GM18870 (cell line): ENCODE measurements around the gene PTPRO.

Experiments used
- ATAC-seq: cut with Tn5 transposase; IDR thresholded peaks from one replicate; pipeline ENCODE4 v1.9.1; 2021; ENCODE audit warnings: moderate library complexity; ENCODE audit not compliant: unreplicated experiment

The PTPRO gene

DNA sequence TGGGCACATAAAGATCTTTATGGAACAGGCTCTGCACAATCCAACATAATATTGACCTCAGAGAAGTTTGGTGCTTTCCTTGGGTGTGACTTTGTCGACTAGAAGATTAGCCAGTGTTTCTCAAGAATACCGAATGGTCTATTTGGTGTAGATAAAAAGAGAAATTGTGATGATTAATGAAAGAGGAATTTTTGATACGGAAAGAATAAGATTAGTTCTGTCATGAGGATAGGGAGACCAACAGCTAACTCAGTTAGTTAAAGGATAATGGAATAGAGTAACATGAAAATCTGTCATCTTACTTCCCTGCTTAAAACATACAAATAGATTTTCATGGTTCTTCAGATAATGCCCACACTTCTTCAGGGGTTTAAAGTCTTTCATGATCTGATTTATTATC is 24.2 kb downstream of the PTPRO start:
- ATAC-seq: no peak

DNA sequence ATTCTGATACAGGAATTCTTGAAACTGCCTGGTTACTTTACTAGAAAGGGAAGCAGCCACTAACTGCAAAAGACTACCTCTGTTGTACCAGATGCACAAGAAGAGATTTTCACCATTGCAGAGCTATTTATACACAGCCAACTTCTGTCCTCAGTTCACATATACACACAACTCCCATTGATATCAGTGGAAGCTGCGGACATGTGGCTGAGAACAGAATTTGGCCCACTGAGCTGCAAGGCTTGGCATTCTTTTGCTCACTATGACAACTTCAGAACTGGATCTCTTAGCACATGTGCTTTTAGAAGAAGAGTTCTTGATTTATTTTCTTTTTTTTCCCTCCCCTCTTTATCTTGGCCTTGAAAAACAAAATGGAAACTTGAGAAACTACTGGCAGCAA is 28.3 kb downstream of the PTPRO start:
- ATAC-seq: no peak

DNA sequence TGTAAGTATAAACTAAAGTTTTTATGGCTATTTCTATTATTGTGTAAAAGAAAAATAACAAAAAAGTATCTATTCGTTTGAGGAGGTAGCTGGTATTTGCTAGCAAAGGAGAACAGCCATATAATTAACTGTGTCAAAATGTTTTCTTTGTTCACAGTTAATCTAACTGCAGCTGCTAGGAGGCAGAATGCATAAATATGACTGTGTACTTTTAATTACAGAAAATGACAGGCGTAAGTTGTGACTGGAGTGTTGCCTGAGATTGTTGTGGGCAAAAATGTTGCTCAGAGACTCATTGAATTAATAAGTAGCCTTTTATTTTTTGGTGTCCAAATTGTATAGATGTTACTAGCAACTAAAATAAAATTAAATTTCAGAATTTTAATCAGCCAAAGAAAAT is 33.5 kb downstream of the PTPRO start:
- ATAC-seq: no peak

DNA sequence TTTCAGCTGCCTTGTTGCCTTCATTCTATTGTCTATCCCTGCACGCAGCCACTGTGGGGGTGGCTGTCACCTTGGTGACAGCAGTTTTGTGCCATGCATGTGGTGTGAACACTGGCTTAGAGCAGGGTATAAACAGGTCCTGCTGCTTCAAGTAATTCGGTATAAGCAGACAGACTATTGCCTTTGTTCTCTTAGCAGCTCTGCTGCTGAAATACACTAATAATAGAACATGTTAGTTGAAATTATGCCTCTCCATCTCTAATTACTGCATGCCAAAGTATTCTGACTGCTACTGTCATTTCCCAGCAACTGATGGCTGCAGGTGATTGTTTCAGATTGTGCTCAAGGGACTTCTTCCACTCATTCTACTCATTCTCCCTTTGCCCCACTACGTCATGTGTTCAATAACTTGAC is 34.6 kb downstream of the PTPRO start:
- no peak for ATAC-seq

DNA sequence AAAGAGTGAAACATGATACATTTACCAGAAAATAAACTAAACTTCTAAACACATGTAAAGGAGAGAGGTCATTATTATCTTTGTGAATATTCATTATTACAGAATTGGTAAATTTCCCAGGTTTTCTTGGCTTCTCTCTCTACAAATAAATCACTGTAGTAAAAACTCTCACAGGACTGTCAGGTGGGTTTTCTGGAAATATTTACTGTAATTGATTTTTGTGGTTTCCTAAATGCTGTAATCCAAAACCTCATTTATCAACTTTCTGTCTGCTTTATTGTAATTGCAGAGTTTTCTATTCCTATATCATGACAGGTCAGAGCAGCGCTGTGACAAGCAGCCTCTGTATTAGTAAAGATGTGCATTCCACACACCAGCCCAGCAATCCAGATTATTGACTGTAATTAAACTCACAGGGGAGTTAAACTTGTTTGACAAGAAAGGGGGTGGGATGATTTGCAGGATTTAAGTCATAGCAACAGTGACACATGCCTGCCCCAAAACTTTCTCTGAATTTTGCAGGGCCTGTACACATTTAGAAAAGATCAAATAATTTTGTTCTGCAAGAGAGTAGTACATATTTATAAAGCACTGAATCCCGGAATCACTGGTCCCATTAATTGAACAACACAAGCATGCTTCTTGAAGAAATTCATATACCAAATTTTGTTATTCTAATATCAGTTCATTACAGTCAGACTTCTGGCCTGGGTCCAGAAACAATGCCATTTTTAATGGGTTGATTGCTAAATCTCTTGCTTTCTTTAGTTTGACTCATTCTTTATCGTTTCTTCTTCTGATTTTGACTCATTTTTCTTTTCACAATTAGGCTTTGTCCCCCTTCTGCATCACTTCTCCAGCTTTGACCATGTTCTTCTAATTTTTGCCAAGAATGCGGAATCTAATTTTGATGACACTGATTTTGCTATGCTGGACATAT is 42.2 kb downstream of the PTPRO start:
- no peak for ATAC-seq

DNA sequence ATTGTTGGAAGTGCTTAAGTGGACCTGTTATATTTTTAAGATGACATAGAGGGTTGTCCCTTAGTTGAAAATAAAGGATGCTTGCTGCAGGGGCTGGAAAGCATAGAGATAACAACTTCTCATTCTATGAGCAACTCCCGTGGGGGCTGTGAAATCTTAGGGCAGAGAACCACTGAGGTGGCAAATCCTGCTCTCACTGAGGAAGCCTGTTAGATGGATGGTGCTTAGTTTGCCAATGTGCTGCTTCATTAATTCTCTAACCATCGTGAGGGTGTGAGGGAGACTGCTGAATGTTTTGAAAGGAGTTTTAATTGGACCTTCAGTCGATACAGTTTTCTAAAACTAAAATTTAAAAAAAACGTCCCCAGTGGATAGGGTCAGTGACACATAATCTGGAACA is 46.5 kb downstream of the PTPRO start:
- no peak for ATAC-seq

DNA sequence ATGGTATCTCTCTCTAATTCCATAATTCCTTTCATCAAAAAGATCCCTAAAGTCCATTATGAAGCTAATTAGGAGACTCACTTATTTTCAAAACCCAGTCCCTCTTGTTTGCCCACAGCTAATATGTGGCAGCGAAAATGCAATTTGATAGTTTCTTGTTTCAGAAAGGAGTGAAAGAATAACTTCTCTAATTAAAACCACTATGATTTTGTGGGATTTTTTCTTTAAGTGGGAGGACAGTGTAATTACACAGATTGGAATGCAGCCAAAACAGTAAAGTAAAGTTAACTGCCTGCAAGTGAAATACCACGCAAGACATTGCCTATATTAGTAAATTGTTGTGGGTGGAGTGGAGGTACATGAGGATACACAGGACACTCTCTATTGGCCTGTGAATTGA is 50.0 kb downstream of the PTPRO start:
- no peak for ATAC-seq

DNA sequence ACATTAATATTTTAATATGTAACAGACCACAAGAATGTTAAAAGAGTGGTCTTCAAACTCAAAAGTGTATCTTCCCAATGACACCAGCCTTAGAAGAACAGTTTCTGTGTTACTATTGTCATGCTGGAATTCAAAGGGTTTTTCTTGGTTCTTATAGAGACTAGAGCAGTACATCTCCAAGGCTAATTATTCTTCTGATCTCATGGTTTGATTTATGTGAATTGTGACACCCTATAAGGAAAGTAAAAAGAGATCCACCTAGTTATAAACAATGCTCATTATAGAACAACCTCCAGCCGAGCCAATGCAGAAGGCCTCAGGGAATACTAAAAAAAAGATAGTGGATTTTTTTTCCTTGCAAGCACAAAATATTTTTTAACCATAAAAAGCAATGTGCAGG is 65.5 kb downstream of the PTPRO start:
- no peak for ATAC-seq

DNA sequence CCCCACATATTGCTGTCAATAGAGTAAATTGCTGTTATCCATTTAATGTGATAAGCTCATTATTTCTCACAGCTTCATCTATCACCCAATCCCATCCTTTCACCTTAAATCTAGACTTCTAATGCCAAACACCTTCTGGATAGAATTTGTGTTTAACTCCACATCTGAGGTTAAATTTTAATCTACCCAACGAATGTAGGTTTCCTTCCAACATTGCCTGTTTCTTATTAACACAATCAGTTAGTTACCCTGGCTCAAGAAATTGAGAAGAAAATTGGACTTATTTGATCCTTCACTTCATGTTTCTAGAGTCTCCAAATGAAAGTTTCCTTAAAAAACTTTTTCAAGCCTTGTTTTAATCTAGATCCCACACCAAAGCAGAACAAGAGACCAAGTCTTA is 67.3 kb downstream of the PTPRO start:
- no peak for ATAC-seq

DNA sequence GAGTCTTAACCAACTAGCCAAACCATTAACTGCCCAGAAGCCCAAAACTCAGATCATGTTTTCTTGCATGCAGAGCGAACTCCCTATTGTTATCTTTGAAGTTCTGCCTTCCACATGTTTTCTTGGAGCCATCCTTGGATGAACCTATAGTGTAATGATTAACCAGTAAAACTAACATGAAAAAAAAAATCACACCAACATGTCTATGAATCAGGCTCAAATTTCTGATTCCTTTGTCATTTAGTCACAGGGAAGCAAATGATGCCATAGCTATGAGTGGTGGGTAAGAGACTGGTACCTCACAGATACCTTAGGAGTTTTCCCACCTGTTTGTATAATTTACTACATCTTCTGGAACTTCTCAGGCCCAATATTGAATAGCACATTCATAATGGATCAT is 70.7 kb downstream of the PTPRO start:
- no peak for ATAC-seq

DNA sequence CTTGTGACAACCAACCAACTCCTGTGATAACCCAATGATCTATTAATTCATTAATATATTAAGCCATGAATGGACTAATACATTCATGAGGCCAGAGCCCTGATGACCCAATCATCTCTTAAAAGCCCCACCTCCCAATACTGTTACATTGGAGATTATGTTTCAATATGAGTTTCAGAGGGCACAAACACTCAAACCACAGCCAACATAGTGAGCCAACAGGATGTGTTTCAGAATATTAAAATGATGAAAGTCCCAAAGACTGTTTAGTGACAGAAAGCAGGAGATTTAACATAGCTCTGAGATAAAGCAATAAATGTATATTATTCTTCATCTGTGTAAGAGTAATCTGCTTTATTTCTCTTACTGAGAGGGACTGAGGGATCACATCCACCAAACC is 71.7 kb downstream of the PTPRO start:
- no peak for ATAC-seq

DNA sequence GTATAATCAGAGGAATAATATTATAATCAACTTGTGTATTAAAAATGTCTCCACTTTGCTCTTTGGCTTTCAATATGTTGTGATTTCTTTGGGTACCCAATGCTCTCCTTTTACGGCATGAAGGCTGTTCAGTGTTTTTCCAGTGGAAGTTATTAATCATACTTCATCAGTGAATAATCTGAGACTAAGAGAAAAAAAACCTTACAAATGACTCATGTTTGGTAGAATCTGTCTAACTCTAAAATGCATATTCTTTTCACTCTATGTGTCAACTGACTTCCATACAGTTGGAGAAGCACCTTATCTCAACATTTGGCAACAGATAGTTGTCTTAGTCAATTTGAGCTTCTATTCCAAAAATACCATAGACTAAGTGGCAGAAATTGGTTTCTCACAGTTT is 82.2 kb downstream of the PTPRO start:
- ATAC-seq: no peak

DNA sequence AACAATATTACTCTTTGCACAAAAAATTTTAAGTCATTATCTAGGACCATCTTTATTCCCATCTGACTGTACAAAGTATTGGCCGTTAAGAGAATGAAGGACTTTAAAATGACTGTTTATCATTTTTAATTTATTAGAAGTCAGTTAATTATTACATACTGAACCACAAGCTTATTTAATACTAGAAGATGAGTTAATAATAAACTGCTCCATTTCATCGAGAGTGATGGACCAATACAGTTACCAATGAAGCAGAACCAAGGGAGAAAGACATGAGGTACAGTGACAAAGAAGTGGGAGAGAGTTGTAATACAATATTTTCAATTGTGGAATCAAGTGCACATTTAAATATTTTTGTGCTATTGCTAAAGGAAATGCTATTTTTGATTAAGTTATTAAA is 83.3 kb downstream of the PTPRO start:
- no peak for ATAC-seq

DNA sequence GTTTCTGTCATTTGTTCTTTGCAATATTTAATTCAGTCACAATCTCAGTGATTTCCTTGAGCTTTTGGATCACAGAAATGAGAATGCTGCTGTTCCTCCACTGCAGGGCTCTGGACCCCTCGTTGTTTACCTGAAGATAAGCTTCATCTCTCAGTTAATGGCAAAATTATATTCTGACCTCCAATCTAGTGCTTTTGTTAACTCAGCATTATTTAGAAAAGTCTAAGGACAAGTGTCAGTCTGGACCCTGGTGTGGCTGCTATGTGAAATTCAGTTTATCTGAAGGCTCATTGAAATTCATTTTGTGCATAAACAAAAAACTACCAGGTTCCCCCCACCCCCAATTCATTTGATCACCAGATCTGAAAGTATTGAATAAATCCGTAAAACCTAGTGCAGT is 84.7 kb downstream of the PTPRO start:
- no peak for ATAC-seq

DNA sequence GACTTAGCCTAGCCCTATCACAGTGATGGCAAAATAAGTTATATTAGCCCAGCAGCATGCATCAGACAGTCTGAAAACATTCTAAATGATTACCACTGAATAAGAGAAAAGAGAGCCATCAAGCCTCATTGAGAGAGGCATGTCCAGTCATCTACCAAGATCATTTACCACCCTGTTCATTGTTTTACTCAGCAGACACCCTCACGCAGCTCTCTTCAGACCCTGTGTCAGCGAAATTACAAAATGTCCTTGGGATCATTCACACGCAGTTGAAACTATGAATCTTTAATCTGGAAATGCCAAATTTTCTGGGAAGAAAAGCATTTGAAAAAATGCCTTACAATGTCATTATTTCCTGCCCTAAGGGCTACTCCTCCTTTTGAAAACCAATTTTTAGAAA is 89.5 kb downstream of the PTPRO start:
- no peak for ATAC-seq

DNA sequence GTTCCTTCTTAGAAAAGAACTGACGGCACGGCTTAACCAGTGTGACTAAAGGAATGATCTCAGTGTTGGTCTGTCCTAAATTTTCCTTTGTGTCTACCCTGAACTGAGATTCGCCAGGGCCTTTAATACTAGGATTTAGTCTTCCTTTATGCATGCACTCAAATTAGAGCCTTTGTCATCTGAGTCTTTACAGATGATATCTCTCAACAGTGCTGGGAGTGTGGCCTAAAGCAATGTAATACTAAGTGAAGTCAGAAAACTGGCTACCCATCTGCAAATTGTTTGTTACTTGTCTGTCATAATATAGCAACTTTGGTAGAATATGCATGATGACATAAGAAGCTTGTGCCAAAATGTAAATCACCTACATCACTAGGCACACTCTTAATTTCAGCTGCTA is 95.4 kb downstream of the PTPRO start:
- no peak for ATAC-seq

DNA sequence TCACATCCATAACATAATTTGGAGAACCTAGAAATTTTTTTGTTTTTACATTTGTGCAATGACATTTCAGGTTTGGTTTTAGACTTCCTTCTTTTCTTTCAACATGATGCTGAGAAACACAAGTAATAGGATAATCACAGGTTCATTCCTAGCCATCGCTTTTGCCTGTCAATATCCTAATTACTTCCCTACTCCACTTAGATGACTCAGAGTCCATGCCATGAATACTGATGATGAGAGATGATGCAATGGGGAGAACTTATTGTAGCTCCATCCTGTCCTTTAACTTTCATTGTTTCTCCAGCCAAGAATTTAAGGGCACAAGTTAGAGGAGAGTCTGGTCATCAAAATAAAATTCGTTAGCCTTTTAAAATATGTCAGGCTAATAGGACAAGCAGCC is 101.3 kb downstream of the PTPRO start:
- no peak for ATAC-seq

DNA sequence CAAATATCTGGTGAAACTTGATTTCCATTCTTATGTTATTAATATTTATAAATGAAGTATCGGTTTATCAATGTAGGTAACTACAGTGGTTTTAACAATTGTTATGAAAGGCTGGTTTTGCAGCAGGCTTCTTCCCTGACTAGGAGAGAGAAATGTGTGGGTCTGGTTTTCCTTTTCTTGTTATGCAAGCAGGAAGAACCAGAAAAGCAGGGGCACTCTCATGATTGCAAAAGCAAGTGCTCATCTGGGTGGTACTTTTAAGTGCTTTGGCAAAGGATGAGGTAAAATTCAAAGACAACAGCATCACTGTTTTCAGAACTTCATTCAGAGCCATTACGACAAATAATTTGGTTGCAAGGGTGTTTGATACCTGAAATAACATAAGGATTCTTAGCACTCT is 105.6 kb downstream of the PTPRO start:
- no peak for ATAC-seq

DNA sequence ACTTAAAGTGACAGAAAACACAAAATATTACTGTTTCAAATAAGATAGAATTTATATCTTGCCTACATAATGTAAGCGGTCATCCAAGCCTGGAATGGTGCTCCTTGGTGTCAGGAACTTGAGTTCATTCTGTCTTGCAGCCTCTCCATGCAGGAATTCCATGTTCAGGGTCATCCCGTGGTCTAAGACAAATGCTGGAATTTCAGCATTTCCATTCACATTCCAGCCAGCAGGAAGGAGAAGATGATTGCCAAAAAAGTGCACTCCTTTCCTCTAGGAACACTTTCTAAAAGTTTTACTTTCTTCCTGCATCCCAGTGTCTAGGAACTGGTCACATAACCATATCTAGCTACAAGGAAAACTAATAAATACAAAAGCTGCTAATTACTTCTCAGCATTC is 106.3 kb downstream of the PTPRO start:
- no peak for ATAC-seq

DNA sequence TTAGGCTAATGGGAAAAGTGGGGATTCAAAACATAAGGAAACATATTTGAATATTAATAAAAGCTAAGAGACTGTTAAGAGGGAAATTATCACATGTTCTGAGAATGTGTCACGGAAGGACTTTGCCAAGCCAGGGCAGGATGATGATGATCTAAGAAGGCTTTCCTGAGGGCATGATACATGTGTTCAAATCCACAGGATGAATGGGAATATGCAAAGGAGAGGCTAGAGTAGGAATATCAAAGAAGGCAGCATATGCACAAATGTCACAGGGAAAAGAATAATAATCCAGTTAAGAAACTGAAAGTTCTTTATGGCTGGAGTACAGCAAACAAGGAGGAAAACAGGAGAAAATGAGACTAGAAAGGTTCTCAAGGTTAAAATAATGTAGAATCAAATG is 107.0 kb downstream of the PTPRO start:
- ATAC-seq: no peak

DNA sequence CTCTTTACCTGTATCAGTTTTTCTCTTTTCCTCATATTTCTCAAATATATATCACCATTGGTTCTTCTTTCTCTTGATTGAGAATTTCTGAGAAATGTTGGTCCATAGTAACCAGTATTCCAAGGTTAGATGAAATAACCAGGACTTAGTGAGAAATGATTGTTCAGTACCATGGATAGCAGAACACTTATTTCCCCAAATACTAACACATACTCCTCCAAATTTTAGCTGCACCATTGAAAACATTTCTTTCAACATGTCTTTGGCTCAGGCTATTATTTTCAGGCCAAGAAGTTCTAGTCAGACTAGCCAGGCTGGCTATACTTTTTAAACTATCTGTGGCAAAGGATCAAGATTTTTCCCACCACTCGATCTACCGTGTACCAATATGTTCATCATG is 113.3 kb downstream of the PTPRO start:
- no peak for ATAC-seq

DNA sequence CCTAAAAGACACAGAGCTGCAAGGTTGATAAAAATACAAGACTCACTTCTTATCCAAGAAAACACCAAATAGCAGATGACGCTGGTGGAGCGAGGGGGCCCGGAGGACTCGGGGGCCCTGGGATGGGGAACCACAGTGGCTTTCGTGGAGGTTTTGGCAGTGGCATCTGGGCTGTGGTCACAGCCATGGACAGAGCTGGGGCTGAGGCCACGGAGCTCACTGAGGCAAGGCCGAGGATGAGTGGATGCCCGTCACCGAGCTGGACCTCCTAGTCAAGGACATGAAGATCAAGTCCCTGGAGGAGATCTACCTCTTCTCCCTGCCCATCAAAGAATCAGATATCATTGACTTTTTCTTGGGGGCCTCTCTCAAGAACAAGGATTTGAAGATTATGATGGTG is 117.2 kb downstream of the PTPRO start:
- no peak for ATAC-seq

DNA sequence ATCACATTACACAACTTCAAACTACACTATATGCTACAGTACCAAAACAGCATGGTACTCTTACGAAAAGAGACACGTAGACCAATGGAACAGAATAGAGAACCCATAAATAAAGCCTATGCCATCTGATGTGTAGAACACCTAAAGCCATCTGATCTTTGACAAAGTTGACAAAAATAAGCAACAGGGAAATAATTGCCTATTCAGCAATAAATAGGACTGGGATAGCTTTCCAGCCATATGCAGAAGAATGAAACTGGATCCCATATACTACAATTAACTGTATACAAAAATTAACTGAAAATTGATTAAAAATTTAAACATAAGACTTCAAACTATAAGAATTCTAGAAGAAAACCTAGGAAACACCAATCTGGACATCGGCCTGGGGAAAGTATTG is 120.7 kb downstream of the PTPRO start:
- ATAC-seq: no peak
